ENCODE data around the gene PLEKHG4B.
"Not testable (repeated sequence)": the region's sequence is repeated elsewhere in the genome, so short reads cannot be mapped to it uniquely, and the experiment has no call there.

Gene PLEKHG4B

DNA sequence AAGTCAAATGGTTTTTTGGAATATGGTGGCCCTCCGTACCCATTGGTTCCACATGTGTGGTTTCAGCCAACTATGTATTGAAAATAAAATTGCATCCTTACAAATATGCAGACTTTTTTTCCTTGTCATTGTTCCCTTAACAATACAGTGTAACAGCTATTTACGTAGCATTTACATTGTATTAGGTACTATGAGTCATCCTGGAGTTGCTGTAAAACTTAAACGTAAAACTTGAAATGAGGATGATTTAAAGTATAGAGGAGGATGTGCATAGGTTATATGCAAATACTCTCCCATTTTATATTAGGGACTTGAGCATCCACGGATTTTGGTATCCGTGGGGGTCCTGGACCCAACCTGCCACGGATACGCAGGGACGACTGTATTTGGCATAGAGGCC is 142.5 kb downstream of the PLEKHG4B start:
- DNase-seq = no peak

DNA sequence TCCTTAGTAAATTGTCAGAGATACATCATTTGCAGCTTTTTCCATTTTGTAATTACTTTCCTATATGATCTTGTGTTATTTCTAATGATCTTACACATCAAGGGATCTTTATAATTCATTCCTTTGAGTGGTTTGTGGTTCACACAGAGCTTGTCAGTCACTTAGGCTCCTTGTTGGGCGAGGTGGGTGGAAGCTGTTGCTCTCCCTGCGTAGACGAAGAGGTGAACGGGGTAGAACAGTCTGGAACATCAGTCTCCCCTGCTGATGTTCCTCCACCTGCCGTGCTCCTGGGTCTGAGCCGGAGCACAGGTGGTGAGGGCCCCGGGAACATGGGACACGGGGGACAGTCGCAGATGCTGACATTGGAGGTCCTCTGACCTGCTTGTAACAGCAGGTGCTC is 143.6 kb downstream of the PLEKHG4B start:
- not testable (repeated sequence) for DNase-seq

DNA sequence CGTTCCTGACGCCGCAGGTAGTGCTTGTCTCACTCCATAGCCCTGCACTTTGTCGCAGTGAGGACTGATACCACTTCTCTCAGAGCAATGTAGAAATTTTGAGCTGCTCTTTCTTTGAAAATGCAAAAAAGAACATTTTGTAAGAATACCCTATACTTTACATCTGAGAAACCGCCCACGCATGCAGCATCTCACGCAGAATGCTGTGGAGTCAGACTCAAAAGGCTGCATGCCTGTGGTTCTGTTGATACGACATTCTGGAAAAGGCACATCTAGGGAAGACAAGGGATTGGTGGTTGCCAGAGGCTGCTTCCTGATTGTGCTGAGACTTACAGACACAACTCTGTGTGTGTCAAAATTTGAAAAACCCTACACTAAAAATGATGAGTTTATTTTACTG is 146.0 kb downstream of the PLEKHG4B start:
- not testable (repeated sequence) for DNase-seq

All from OCI-M1 (cell line).